G401 (cell line): ENCODE measurements around the gene TMEM212. TPM values are rescaled to one million over a fixed set of nuclear protein-coding genes. Genes with fewer than 3 reads are reported as not detected.
"Not testable (repeated sequence)": the region's sequence is repeated elsewhere in the genome, so short reads cannot be mapped to it uniquely, and the experiment has no call there.

ENCODE experiments used
- DNase-seq: peaks from one replicate; pipeline ENCODE4 v3.0.0-alpha.2; 2015; ENCODE audit warnings: low spot score
- in situ Hi-C: cut with HindIII; loops from 2 replicates; pipeline ENCODE4 v1.10.0; 2016; ENCODE audit warnings: low sequenced_read_pairs, mixed read lengths
- total RNA-seq: library from RNA; depleted of rRNA; stranded (reverse); fragments of >200 nt; shearing (Covaris generic); gene quantifications from 2 replicates; pipeline ENCODE4 v1.2.3, GENCODE V29; 2014

The TMEM212 gene
- total RNA-seq, 1 experiment from 2014 or later, result not detected

DNA sequence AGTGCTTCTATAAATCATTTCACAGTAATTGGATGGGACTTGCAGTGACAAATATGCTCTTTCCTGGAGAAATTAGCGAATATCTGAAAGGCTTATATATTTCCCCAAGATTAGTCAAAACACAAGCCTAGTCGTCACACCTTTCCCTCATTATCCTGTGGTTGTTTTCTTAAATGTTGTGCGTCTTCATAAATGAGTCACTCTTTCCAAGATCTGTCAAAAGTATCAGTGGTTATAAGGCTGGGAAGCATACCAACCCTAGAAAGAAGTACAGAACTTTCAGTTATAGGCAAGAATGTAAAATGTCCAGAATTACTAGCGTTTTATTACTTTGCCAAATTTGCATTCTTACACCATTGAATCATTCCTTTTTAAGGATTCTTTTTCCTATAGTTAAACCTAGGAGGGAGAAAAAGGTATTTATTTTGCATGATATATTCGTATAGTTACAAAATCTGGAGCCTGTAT is 33.6 kb downstream of the TMEM212 start:
- in situ Hi-C loops, result no loop called here
- DNase-seq, result no peak

DNA sequence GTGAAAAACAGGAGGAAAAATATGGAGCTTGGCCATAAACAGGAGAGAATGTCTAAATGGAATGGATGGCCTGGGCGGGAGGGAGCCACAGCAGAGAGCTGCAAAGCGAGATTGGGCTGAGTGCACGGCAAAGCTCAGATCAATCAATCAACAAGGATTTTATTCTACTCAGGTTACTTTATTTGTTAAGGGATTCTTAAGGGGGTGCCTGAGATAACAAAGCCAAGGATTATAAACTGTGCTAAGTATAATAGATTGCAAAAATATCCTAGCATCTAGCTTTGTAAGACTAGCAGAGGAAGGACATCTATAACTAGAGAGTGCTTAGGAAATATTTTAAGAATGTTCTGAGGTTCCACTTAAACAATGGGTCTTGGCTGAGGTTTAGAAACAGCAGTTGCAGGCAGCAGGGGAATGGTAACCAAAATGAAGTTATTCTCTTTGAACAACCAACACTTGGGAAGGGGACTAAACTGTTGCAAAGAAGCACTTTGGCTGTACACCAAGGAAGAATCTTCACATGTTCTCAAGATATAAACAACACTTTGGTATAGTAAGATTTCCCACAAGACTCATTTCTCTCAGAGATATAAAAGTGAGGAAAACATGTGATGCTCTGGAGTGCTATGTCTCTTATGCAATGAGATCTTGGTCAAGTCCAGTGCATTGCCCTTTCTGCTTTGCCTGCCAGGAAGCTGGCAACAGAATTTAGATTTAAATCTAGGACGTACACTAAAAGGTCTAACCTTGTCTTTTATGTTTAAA is 35.5 kb downstream of the TMEM212 start:
- DNase-seq, result no peak
- in situ Hi-C loops, result no loop called here

DNA sequence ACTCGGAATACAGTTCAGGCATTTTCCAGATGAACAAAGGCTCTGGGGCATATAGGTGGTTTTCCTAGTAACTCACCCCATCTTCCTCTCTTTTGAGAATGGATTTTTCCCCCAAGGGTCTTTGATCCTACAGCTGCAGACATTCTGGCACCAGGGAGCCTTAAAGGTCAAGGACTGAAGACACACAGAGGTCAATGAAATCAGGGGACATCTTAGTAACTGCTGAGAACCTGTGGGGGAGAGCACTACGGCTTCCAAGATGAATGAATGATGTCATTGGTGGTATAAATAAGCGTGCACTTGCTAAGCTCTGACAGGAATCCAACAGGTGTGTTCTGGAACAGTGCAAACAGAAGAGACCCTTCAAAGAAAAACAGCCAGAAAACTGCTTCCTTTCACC is 36.3 kb downstream of the TMEM212 start:
- no peak for DNase-seq
- in situ Hi-C loops, result no loop called here

DNA sequence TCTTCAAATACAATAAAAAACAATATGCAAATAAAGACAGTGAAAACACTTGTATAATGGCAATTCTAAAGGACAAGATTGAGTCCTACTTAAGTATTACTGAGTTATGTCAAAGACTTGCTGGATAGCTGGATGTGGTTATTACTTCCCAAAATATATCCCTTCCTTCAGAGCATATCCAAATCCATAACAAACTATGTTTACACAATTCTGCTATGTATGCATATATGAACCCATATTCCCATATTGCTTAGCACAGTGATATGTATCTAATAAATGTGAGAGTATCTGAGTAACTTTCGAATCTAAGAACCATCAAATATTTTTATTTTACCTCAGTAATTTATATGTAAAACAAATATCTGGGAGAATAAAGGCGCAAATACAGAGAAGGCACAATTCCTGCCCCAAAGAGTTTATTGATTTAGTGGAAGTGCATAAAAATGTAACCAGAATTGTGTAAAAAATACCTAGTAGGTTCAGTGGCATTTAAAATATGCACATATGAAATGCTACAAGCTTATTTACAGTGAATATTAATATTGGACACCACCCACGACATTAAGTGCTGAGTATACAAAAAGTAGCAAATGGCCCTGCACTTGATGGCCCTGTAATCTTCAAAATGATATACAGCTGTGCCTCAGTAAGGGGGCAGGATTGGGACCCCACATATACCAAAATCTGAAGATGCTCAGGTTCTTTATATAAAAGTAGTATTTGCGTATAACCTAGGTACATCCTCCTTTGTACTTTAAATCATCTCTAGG is 37.1 kb downstream of the TMEM212 start:
- in situ Hi-C loops, result no loop called here
- no peak for DNase-seq

DNA sequence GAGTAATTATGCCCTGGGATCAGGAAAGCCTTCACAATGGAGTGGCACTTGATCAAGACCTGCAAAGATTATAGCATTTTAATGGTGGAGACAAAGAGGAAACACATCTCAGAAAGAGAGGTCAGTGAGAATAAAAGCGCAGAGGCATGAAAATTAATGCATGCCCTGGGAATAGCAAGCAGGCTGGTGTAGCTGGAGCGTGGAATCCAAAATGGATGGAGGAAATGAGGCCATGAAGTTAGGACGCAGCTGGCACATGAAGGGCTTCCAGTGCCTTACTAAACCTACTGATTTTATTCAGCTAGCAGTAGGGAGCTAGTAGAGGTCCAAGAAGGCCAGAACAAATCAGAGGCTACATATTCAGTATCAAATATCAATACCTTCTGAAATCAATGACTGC is 38.1 kb downstream of the TMEM212 start:
- in situ Hi-C loops, result no loop called here
- no peak for DNase-seq

DNA sequence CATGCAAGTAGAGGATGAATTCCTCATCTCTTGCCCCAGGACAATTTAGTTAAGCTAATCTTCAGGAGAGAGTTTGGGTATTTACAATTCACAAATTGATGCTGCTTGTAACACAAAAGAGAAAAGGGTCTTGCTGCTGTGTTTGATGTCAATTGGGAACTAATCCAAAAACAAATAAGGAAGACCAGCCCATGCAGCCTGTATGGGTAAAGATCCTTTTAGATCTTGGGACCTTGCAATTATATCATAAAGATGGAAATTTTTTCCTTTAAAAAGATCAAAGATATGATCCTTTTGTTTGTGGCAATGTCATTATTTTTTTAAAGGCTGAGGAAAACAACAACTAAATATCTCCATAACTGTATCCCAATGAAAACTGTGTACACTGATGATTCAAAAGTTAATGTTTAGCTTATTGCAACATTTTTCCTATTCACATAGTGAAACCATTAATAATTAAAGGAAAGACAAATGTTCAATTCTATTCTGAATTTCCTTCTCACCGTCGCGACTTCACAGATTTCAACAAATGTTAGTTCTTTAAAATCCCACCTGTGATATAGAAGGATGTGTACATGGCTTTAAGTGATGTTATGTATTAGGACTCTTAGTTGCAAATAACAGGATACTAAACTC is 40.2 kb downstream of the TMEM212 start:
- DNase-seq, result no peak
- in situ Hi-C loops, result no loop called here

DNA sequence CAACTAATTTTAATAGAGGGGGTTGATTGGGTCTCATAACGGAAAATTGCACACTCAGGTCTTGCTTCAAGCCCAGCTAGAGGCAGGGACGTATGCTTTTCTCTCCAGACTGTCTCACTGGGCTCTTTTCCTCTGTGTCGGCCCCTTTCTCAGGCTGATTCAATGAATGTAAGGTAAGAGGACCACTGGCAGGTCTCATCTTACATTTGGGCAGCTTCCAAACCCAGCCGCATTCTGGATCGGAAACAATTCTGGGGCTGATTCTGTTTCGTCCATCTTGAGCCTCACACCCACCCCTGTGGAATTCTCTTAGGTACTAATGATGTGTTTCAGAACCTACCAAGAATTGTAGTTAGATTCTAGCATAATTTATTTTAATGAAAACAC is 40.7 kb downstream of the TMEM212 start:
- in situ Hi-C loops, result no loop called here
- no peak for DNase-seq

DNA sequence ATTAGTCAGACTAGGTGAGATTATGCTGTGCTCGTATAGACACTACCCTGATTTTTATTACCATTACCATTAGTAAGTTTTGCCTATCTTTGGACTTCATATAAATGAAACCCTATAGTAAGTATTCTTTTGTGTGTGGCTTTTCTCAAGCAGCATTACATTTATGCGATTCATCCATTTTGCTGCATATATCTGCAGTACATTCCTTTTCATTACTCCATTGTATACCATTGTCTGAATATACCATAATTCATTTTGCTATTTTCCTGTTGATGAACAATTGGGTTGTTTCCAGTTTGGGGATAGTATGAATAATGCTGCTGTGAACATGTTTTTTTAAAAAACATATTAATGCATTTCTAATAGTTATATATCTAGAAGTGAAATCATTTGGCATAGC is 45.3 kb downstream of the TMEM212 start:
- DNase-seq, result no peak
- in situ Hi-C loops, result no loop called here

DNA sequence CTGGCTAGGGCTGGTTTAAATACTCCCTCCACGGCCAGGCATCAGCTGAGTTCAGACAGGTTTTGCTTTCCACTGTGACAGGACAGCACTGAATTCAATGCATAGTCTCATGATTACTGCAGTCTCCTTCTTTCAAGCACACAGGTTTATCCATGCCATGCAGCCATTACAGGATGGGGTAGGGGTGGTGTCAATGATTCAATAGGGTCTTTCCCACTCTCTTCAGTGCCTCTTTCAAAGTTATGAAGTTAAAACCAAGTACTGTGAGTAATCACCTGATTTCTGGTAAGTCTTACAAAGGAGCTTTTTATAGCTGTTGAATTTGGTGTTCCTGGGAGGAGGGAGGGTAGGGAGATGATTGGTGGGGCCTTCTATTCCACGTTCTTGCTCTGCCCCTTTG is 47.2 kb downstream of the TMEM212 start:
- in situ Hi-C loops, result no loop called here
- DNase-seq, result no peak

DNA sequence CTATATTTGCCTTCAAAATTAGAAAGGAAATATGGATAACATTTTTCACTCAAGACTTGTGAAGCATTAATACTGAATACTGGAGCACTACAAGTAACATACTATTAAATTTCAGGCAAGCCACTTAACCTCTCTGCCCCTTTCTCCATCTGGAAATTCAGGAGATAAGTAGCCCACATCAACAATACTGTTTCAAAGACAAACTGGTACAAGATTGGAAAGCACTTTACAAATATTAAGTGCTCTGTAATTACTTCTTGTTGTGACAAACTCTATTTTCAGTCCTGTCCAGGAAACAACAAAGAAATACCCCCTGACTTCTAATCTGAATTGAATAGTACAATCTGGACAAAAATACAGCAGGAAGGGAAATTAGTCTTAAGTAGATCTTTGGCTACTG is 49.3 kb downstream of the TMEM212 start:
- in situ Hi-C loops, result no loop called here

DNA sequence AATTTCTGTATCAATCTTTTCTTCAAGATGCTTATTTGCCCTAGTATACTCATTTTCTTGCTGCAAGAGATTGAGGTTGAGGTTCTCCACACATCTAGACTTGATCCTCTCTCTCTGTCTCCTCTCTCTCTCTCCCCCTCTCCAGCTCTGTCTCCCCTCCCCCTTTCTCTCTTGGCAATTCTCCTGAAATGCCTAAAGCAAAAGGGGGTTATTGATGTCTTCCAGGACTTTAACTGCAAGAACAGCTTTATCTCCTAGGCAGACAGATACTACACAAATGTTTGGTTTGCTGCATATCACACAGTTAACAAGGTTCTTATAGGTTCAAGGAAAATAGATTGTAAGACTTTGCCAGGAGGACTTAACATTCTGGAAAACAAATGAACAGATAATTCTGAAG is 52.1 kb downstream of the TMEM212 start:
- in situ Hi-C loops, result no loop called here
- no peak for DNase-seq

More for the DNA sequence above, 49.3 kb downstream of the TMEM212 start:
- DNase-seq, result no peak

DNA sequence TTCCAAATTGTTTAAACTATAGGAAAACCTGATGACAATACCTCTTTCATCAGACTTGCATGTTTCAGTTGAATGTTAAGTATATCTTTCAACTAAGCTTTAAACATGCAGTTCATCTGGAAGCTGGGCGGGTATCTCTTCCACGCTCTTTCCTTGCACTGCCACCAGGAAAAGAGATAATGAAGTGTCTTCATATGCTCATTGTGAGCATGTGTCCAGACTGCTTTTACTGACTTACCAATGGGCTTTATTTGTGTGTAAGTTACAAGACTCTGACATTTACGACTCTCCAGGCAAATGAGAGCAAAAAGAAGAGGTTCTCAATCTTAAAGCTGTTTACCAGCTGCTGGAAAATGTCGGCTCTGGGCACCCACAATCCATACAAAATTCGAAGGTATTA is 52.8 kb downstream of the TMEM212 start:
- no peak for DNase-seq

DNA sequence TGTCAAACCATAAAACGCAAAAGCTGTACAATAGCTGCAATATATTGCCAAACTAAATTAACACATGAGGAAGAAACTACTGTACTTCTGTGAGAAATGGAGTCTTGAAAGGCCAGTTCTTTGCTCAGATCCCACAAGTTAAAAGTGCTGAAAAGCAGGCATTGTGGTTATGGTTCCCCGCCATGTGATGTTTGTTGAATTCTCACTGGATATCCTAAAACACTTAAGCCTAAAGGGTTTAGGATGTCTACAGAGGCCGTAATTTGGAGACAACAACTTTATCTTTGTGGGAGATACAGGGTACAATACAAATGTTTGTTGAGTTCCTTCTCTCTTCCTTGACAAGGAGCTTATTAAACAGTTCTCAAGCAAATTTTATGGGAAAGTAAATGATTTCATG is 53.2 kb downstream of the TMEM212 start:
- no peak for DNase-seq
- in situ Hi-C loops, result no loop called here

More for the DNA sequence above, 52.8 kb downstream of the TMEM212 start:
- in situ Hi-C loops, result no loop called here

DNA sequence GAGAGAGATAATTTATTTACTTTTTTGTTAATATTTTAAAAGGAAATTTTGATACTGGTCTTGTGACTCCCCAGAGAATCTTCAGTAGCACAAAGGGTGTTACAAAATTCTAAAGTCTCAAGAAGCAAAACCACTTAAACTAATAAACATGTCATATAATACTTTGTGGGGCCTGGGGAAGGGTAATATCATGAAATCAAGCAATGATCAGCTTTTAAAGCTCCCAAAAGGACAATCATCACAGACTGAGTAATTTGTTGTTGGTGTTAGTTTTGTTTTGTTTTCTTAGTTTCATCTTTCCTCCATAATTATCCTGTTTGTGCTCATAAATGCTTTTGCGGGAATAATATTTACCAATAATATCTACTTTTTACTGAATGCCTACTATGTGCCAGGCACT is 55.0 kb downstream of the TMEM212 start:
- in situ Hi-C loops, result no loop called here

DNA sequence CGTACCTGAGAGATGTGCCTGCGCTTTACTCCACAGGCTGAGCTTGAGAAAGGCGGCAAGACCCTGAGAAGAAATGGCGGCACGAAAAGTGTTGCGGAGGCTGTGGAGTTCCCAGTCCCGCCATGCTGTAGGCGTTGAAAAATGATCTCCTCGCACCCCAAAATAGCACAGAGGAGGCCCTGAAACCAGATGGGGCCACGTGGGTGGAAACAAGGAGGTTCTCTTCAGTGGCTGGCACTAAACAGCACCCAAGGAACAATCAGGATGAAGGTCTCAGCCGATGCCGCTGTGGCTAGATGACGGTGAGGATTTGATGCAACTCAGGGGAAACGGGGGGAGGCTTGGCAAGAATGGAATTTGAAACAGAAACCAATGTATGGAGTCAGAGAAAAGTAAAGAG is 57.3 kb downstream of the TMEM212 start:
- in situ Hi-C loops, result no loop called here
- no peak for DNase-seq

More for the DNA sequence above, 55.0 kb downstream of the TMEM212 start:
- no peak for DNase-seq

DNA sequence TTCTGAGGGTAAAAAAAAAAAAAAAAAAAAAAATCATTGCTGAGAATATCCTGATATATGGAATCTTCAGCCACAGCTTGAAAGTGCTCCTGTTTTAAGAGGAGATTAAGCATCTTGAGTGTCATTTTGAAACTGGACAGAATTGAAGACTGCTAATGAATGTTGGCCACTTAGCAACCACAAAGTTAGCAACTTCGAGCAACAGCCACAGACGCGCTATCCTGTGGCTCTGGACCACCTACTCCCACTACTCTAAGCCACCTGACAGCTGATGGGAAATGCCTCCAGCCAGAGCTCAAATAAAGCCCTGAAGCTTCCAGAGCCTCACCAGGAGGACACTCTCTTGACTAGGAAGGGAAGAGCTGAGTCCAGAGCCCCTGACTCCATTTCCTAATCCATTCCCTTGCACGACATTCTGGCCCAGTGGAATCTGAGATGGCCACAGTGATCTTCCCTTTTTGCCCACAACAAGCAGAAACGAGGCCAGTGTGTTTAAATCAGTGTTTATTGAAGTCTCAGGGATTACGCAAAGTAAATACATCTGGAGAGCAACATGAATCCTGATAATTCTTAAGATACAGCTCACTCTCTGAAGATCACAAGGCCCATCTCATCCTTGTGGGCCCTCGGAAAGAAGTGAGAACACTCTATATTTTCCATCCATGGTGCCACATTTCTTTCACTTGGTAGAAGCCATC is 58.6 kb downstream of the TMEM212 start:
- no peak for DNase-seq
- in situ Hi-C loops, result no loop called here

DNA sequence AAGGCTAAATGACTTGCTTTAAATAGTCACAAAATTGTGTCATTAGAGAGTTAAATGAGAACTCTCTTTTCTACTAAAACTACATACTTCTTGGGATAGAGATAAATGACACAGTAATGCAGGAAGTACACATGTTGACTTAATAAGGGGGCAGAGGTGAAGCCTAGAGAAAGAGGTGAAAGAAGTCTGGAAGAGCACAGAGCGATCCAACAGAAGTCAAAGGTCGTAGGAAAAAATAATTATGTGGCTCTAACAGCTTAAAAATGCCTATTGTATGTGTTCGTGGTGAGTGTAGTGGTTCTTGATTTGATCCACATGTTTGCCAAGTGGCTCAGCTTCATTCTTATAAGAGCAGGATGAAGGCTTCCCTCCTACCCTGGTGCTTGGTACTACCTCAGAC is 61.7 kb downstream of the TMEM212 start:
- no peak for DNase-seq
- in situ Hi-C loops, result no loop called here

DNA sequence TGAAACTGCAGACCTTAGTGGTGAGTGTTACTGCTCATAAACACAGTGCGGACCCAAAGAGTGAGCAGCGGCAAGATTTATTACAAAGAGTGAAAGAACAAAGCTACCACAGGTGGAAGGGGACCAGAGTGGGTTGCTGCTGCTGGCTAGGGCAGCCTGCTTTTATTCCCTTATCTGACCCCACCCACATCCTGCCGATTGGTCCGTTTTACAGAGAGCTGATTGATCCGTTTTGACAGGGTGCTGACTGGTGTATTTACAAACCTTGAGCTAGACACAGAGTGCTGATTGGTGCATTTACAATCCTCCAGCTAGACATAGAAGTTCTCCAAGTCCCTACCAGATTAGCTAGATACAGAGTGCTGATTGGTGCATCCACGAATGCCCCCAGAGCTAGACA is 63.4 kb downstream of the TMEM212 start:
- DNase-seq, in situ Hi-C loops: not testable (repeated sequence)

DNA sequence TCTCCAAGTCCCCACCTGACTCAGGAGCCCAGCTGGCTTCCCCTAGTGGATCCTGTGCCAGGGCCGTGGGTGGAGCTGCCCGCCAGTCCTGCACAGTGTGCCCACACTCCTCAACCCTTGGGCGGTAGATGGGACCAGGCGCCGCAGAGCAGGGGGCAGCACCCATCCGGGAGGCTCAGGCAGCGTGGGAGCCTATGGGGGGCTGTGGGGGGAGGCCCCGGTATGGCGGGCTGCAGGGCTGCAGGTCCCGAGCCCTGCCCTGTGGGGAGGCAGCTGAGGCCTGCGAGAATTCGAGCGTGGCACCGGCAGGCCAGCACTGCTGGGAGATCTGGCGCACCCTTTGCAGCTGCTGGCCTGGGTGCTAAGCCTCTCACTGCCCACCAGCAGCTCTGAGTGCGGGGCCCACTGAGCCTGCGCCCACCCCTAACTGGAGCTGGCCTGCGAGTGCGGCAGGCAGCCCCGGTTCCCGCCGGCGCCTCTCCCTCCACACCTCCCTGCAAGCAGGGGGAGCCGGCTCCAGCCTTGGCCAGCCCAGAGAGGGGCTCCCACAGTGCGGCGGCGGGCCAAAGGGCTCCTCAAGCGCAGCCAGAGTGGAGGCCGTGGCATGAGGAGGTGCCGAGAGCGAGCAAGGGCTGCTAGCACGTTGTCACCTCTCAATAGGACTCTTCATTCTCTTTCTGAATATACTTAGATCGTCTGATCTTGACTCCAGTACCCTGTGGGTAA is 64.0 kb downstream of the TMEM212 start:
- no peak for DNase-seq
- in situ Hi-C loops, result no loop called here
